Hematopoietic multipotent progenitor cell treated with erythropoietin and hydrocortisone succinate and interleukin-3 and kit ligand, for 17 days (in vitro differentiated cells): Measurements from ENCODE around the gene SAPCD2.
"Not testable (repeated sequence)": the region's sequence is repeated elsewhere in the genome, so short reads cannot be mapped to it uniquely, and the experiment has no call there.

Experiments
- DNase-seq: peaks from one replicate; pipeline ENCODE4 v3.0.0-alpha.2; 2015; ENCODE audit warnings: low spot score

SAPCD2 gene

GRCh38 chr9:137064027-137064879 is 6.1 kb downstream of the SAPCD2 start:
- peak; percentile 56 for DNase-seq

GRCh38 chr9:137063311-137064026 is 6.9 kb downstream of the SAPCD2 start:
- no peak for DNase-seq

GRCh38 chr9:137062798-137063197 is 7.6 kb downstream of the SAPCD2 start:
- DNase-seq, result not testable (repeated sequence)

GRCh38 chr9:137062384-137062783 is 8.0 kb downstream of the SAPCD2 start:
- DNase-seq, result no peak

- DNase-seq, result no peak
Observed at GRCh38 chr9:137058521-137059234, 11.7 kb downstream of the SAPCD2 start.

GRCh38 chr9:137057545-137057944 is 12.8 kb downstream of the SAPCD2 start:
- DNase-seq, result no peak

GRCh38 chr9:137056739-137057415 is 13.5 kb downstream of the SAPCD2 start:
- no peak for DNase-seq

GRCh38 chr9:137055385-137056364 is 14.7 kb downstream of the SAPCD2 start:
- no peak for DNase-seq

- no peak for DNase-seq
Observed at GRCh38 chr9:137054932-137055384, 15.4 kb downstream of the SAPCD2 start.

- no peak for DNase-seq
Observed at GRCh38 chr9:137053944-137054931, 16.1 kb downstream of the SAPCD2 start, which contains the start of gene ENTPD2. Gene ENTPD2, minus strand, starts transcription at chr9:137054061. Its CDS starts 64 bp downstream, at chr9:137053997.

- DNase-seq, result no peak
Observed at GRCh38 chr9:137052998-137053943, 17.1 kb downstream of the SAPCD2 start.

GRCh38 chr9:137052293-137052692 is 18.1 kb downstream of the SAPCD2 start:
- DNase-seq, result no peak

- no peak for DNase-seq
Observed at GRCh38 chr9:137051145-137051724, 19.1 kb downstream of the SAPCD2 start.

- no peak for DNase-seq
Observed at GRCh38 chr9:137050570-137050969, 19.8 kb downstream of the SAPCD2 start.

- DNase-seq, result peak; percentile 45
Observed at GRCh38 chr9:137049544-137050449, 20.6 kb downstream of the SAPCD2 start.

GRCh38 chr9:137048655-137049543 is 21.5 kb downstream of the SAPCD2 start:
- DNase-seq, result no peak
